HG03521 (cell line): ENCODE measurements around the gene LRP4.

Source experiments
- ATAC-seq: cut with Tn5 transposase; IDR thresholded peaks from one replicate; pipeline ENCODE4 v1.9.1; 2021; ENCODE audit warnings: mild to moderate bottlenecking, moderate library complexity; ENCODE audit not compliant: unreplicated experiment

LRP4 gene

DNA sequence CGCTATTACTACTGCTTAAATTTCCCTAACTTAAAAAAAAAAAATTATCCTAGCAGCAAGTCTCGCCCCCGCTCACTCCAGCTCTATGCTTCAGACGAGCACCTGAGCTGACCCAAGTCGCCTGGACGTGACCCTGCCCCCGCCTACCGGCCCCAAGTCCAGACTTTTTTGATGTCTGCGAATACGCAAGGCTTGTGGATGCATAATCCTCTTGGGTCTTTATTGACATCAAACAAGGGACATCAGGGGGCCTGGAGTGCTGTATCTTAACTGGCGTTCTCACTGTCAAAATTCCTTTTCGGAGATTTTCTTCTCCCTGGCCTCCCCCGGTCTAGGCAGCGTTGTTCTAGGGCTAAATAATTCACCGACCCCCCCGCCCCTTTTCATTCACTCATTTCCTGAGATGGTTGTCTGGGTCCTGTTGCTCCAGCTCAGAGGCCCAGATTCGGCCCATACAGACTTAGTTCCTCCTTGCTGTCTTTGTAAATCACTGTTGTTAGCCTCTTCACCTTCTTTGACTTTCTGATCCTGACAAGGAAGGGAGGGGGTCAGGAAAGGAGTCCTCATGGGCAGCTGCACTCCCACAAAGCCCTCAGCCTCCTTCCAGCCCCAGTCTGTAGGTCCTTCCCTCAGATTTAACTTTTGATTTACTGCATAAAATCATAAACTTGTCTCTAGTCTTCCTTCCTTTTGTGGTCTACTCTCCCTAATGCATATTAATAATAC, 601 bp upstream of the LRP4 start:
- no peak for ATAC-seq

DNA sequence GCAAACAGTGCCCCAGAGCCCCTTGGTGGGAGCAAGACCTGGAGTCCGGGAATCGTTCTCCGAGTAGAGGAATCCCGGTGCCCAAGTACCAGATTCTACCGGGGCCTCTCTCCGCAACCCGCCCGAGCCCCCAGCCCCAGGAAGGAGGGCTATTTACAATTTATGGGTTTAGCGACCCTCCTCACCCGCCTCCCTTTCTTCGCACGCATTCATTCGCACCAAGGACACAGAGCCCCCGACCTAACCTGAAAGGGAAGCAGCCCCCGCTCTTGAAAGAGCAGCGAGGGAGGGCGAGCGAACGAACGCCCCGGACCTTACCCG, 628 bp downstream of the LRP4 start:
- no peak for ATAC-seq

DNA sequence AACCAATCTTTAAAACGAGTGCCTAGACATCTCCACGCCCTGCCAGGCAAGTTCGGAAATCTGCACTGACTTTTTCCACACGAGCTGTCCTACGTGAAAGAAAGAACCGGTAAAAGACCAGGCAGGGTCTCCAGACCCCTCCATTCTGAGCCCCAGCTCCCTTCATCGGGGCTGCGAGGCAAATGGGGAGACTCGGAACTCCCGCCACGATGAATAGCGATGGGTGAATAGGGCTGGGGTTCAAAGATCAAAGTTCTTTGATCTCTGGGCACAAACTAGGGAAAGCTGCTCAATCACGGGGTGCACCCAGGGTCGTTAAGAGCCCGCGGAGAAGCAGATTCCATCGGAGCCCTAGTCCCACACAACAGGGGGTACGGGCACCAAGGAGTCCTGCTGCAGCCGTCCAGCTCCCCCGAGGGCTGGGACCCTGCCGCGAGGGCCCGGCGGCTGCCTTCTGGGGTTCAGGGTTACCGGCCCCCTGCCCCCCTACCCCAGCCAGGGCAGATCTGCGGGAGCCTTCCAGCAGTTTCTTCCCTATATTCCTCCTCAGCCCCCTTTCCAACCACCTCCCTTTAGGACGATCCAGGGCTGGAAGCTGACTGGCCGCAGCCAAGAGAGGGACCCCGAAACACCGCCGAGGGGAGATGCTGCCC, 1.1 kb downstream of the LRP4 start:
- no peak for ATAC-seq

DNA sequence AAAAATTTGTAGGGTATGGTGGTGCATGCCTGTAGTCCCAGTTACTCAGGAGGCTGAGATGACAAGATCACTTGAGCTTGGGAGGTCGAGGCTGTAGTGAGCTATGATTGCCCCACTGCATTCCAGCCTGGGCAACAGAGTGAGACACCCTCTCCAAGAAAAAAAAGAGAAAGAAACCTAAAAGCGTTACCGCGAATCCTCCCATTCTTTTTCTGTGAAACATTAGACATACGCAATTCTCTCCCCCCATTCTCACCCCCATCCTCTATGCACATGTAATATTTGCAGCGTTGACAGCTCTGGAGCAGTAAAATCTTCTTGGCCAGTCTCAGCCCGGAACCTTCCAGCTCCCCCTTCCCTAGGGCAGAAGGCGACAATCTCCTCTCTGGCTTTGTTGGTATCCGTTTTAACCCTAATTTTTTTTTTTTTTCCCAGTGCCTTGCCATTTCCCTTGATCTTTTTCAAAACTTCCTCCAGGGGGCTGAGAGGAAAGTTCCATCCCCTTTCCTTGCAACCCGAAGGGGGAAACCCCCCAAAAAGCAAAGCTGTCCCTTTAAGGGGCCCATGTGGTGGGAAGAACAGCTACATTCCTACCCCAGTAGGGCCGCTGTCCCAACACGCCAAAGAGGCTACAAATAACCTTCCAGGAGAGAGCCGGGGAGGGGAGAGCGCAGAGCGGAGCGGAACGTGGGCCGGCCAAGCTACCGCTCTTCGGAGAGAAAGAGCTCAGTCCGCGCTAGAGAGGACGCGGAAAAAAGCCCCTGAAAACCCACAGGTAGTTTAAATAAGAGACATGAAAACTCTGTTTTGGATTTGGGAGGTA, 1.9 kb downstream of the LRP4 start:
- no peak for ATAC-seq

DNA sequence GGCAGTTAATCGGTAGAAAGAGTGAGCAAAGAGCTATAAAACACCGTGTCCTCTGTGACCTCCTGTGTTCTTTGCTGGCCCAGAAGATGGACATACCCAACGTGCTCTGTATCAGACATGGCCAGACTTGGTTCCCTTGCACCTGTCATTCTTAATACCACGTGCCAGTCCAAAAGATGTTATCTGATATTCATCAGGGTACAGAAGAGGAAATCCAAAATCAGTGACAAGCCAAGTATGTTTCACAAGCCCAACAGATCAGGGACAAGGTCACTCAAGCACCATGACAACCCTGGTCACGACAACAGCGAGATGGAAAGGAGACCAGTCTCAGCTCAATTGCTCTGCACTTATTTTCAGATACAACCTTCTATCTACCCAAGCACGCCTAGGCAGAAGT, 3.4 kb downstream of the LRP4 start:
- ATAC-seq, result no peak

DNA sequence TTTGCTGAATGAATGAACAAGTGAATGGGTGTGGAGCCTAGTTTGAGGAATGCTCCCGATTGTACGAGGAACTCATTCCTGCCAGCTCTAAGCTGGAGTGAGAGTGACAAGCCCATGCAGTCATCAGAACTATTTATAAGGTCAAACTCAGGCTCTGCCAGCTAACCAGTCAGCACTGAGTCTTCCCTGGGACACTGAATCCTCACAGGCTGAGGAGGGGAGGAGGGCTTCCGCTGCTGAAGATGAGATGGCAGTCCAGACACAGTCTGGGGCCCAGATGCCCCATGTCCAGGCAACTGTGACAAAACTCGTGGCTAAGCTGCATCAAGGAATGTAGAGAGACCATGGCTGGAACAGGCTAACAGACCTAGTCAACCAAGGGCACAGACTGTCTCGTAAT, 4.0 kb downstream of the LRP4 start:
- ATAC-seq, result no peak

DNA sequence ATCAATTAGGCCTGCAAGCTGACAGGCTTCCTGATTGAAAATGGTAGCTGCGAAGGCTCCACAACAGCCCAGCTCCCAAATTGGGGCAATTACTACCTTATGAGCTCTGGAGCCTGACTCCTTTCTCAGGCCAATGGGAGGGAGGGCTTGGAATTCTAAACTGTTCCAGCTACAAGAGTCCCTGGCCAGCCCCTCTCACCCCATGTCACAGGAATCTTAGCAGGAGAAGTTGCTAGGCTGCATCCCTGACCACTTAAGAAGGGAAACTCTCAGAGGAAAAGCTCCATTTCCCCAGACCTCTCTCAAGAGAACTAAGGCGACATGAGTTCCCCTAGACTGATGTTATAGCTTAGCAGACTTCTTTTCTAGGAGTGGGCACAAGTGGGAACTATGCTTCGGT, 4.9 kb downstream of the LRP4 start:
- ATAC-seq, result no peak

DNA sequence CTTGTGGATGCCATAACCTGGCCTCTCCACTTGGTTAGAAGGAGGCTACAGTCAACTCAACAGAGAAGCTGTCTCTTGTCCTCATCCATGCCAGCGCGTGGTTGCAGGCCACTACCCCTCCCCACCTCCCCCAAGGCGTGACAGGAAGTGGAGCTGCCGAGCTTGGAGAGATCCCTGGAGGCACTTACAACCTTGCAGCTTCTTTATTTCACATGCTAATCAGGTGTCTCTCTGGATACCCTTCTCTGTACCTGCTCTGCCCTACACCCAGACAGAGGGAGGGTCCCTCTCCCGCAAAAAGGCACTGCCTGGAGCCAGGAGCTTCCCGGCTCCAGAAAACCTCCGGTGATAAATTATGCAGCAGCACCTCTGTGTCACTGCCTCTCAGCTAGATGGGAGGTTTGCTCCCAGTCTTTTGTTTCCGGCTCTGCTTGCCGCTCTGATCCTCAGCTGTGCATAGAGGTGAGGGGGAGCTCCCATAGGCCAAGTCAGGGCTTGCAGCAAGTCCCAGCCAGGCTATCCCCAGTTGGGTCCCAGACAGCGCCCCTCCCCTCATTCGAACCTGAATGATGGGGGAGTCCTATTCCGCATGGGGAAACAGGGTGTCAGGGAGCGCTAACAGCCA, 5.7 kb downstream of the LRP4 start:
- no peak for ATAC-seq

DNA sequence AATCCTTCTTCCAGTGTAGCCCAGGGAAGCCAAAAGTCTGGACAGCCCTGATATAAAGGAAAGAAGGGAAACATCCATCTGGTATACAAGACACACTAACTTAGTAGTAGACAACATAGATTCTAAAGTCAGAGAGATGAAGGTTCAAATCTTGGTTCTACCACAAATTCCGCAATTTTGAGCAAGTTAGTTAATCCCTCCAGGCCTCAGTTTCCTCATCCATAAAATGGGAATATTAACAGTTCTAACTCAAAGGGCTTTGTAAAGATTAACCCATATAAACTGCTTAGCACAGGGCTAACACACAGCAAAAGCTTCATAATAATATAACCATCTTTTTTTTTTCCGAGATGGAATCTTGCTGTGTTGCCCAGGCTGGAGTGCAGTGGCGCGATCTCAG, 10.7 kb downstream of the LRP4 start:
- ATAC-seq, result no peak

DNA sequence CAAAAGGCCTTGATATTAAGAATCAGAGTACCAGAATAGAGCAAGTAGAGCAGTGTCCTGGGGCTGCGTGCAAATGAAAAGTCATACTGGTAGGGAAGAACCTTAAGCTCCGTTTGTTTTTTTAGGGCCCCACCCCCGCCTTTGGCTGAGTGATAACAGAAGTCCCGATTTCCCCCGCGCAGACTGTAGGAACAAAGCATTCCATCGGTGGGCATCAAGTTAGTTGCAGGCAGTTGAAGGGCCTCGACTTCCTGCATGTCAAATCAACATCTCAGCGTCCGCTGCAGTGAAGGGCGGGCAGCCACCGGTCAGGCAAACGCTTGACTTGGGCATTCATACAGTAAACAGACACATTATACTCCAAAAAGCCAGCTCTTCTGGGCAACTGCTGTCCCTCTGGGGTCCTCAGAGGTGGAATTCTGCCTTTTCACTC, 11.7 kb downstream of the LRP4 start:
- ATAC-seq, result no peak

DNA sequence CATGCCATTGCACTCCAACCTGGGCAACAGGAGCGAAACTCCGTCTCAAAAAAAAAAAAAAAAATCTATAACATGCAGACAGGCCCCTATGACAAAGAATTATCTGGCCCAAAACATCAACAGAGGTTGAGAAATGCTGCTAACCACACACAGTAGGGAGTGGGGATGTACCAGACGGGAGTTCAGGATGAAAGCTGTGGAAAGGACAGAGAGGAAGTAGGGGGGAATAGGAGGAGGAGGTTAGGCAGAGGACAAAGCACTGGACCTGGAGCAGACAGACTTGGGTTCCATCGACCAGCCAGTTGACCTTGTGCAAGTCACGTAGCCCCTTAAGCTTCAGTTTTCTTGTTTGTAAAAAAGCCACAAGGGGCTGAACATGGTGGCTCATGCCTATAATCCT, 12.5 kb downstream of the LRP4 start:
- no peak for ATAC-seq

DNA sequence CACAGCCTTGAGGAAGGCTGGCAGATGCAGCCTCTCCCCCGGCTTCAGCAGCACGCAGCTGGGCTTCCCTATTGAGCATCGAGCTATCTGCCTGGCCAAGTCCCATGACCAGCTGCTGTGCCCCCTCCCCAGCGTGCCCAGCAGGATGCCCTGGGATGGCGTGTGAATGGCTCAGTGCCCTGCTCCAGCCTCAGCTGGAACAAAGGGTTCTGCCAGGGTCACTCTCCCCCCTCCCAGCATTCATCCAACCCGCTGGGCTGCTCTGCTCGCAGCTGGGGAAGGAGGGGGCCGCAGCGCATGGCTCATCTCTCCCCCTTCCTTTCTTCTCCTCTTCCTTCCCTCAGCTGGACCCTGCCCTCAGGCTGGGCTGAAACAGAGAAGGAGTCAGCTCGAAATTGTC, 14.5 kb downstream of the LRP4 start:
- ATAC-seq, result no peak

DNA sequence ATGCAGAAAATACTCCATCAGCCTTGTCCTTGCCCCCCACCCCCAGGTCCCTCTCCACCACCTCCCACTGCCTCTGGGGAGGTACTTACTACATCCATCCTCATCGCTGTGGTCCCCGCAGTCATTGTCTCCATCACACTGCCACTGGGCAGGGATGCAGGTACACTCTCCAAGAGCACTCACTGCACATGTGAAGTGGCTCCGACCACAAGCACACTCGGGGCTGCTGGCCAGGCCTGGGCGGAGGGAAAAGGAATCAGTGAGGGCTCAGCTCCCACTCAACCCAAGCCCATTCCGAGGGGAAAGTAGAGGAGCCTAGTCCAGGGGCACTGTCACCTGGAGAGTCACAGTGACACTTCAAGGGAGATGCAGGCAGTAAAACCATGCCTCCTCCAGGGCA, 15.7 kb downstream of the LRP4 start:
- ATAC-seq, result no peak

DNA sequence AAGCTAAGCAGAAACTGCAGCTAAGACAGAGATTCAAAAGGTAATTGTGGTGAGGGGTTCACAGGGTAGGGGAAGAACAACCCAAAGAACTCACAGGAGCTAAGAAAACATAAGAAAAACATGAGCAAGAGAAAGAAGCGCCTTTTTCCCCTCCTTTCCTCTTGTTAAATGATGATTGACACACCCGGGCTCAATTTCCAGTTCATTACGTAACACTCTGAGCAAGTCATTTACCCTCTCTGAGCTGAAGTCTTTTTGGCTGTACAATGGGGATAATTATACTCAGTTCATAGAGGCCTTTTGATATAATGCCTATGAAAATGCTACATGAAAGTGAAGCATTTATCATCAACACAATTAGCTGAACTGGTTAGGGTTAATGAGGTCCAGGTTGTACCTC, 17.2 kb downstream of the LRP4 start:
- ATAC-seq, result no peak

DNA sequence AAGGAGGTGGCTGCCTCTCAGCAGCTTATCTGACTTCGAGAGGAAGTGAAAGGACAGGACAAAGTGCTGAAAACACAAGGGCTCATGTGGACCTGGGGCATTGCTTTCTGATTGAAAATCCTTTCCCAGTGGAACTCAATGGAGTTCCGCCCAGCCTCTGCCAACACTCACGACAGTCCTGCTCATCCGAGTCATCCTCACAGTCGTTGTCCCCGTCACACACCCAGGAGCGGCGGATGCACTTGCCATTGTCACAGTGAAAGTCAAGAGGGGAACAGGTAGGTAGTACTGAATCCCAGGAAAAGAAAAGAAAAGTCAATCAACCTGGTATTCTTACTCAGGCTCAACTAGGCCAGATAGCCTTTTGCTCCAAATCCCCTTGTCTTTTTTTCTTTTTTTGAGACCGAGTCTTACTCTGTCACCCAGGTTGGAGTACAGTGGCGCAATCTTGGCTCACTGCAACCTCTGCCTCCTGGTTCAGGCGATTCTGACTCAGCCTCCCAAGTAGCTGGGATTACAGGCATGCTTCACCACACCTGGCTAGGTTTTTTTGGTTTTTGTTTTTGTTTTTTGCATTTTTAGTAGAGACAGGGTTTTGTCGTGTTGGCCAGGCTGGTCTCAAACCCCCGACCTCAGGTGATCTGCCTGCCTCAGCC, 18.1 kb downstream of the LRP4 start:
- ATAC-seq, result no peak

DNA sequence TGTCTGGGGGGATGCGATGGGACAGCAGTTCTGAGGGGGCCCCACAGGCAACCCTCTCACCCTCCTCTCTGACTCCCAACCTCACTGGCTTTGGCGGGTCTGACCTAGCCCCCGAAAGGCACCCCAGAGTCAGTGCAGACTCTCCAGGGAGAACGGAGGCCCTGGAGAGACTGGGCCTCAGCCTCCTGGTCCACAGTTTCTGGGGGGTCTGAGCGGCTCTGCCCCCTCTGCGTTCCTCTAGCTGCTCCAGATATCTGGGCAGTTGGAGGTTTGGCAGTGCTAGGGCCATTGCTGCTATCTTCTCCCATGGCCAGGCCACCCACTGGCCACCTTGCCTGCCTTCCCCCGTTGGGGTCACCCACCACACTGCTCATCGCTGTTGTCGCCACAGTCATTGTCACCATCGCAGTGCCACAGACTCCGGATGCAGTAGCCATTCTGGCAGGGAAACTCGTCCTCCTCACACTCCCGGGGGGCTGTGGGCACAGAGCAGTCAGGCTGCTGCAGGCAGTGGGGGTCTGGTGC, 18.8 kb downstream of the LRP4 start:
- ATAC-seq, result no peak

DNA sequence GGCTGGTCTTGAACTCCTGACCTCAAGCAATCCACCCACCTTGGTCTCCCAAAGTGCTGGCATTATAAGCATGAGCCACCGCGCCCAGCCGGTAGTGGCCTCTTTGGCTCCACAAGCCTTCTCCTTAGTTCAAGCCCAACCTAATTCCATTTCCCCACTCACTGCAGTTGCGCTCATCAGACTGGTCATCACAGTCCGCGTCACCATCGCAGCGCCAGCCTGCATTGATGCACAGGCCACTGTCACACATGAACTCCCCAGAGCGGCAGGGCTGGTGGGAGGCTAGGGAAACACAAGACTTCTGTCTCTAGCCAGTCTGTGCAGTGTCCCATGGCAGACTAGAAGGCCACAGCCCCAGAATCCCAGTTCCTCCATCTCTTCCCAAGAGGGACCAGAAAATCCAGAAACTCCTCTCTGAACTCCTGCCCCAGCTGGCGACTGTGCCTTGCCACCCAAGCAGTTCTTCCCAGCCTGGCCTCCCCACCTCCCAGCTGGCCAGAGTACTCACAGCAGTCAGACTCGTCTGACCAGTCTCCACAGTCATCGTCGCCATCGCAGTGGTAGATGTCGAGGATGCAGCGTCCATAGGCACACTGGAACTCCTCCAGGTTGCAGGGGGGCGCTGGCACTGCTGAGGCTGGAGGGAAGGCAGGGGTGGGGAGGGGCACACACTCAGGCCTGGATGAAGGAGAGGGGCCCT, 19.8 kb downstream of the LRP4 start:
- no peak for ATAC-seq

DNA sequence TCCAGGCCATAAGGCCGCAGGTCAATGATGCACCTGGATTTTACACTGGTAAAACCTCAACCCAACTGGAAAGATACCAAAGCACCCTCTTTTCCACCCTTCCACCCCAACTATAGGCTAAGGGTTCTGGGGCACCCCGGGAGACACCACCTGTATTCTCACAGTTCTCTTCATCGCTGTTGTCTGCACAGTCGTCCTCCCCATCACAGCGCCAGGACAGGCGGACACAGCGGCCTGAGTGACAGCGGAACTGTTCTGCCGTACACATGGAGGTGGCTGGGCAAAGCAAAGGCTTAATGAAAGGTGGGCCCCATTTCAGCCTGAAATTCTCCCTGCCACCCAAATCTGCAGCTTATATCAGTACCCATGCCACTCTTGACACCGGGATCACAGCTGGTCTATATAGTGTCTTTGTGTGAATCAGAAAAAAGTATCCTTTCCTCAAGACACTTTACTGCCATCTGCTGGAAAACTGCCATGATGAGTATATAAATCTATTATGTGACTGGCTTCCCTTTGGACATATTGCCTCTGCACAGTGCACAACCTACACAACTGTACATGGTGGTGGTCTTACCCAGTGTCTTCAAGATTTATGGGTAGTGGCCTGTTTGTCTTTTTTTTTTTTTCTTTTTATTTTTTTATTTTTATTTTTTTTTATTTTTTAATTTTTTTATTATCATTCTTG, 21.5 kb downstream of the LRP4 start:
- ATAC-seq, result no peak

DNA sequence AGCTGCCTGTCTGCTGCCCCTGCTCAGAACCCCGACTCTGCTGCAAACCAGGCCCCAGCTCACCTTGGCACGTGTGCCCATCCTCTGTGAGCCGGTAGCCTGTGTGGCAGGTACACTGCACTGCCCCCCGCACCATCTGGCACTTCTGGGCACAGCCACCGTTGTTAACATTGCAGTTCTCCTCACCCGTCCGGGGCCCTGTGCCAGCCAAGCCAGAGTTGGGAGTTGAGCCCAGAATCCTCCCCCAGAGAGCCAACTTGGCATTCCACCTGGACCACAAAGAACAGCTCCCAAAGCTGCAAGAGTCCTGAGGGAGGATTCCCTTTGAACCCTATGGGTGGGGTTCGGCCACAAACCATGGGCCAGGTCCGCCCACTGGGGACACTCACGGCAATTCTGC, 22.5 kb downstream of the LRP4 start:
- no peak for ATAC-seq

DNA sequence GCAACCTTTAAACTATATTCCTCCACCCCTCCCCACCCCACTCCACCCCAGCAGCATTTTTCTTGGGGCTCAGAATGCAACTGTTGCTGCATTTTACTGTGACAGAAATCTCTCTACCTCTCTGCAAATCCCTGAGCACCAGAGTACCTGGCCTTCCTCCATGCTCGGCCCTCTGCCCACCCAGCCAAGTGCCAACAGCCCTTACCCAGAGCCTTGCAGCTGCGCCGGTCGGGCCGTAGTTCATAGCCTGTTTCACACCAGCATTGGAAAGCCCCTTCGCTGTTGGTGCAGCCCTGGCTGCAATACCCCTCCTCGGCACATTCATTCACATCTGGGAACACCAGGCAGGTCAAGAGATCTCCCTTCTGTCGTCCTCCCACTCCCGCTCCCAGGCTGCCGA, 23.4 kb downstream of the LRP4 start:
- no peak for ATAC-seq
